NCI-H1694 treated with DMSO at 0.1 percent for 48 hours (cell line): ENCODE data around the gene SYCP2.
"Not testable (repeated sequence)": the region's sequence is repeated elsewhere in the genome, so short reads cannot be mapped to it uniquely, and the experiment has no call there.

Experiments
- DNase-seq: peaks from one replicate; lab custom pipeline; 2025; lab: John Stamatoyannopoulos, UW

The SYCP2 gene, protein sequence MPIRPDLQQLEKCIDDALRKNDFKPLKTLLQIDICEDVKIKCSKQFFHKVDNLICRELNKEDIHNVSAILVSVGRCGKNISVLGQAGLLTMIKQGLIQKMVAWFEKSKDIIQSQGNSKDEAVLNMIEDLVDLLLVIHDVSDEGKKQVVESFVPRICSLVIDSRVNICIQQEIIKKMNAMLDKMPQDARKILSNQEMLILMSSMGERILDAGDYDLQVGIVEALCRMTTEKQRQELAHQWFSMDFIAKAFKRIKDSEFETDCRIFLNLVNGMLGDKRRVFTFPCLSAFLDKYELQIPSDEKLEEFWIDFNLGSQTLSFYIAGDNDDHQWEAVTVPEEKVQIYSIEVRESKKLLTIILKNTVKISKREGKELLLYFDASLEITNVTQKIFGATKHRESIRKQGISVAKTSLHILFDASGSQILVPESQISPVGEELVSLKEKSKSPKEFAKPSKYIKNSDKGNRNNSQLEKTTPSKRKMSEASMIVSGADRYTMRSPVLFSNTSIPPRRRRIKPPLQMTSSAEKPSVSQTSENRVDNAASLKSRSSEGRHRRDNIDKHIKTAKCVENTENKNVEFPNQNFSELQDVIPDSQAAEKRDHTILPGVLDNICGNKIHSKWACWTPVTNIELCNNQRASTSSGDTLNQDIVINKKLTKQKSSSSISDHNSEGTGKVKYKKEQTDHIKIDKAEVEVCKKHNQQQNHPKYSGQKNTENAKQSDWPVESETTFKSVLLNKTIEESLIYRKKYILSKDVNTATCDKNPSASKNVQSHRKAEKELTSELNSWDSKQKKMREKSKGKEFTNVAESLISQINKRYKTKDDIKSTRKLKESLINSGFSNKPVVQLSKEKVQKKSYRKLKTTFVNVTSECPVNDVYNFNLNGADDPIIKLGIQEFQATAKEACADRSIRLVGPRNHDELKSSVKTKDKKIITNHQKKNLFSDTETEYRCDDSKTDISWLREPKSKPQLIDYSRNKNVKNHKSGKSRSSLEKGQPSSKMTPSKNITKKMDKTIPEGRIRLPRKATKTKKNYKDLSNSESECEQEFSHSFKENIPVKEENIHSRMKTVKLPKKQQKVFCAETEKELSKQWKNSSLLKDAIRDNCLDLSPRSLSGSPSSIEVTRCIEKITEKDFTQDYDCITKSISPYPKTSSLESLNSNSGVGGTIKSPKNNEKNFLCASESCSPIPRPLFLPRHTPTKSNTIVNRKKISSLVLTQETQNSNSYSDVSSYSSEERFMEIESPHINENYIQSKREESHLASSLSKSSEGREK (N-terminal part only)

DNA sequence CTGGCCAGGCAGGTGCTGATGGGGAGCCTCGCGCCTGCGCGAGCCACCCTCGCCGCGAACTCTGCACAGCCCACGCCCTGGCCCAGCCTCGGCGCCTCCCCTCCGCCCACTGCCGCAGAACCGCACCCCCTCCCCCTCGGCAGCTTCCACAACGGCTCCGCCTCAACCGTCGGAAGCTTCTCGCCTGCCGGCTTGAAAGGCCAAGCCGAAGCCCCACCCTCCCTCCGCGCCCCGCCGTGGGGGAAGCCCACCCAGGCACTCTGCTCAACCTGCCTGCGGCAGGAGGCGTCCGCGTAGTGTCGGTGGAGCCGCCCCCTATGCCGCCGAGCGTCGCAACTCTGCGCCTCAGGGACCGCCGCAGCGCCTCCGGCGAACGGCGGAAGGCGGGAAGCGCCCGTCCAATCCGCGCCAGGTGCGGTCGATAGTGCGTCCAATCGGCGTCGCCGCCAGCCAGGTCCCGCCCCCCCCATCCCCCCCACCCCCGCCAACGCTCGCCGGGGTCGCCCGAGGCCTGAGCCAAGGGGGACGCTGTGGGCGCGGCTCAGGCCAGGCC, at the start of gene SYCP2:
Gene SYCP2, minus strand, starts transcription at position 342 of the 553 bp plus-strand sequence. CDS start 11,224 bp downstream, outside the sequence.
- no peak for DNase-seq

GRCh38 chr20:59983076-59983475, 49.6 kb upstream of the SYCP2 start:
- no peak for DNase-seq

GRCh38 chr20:59977086-59977485, 43.6 kb upstream of the SYCP2 start:
- no peak for DNase-seq

DNA sequence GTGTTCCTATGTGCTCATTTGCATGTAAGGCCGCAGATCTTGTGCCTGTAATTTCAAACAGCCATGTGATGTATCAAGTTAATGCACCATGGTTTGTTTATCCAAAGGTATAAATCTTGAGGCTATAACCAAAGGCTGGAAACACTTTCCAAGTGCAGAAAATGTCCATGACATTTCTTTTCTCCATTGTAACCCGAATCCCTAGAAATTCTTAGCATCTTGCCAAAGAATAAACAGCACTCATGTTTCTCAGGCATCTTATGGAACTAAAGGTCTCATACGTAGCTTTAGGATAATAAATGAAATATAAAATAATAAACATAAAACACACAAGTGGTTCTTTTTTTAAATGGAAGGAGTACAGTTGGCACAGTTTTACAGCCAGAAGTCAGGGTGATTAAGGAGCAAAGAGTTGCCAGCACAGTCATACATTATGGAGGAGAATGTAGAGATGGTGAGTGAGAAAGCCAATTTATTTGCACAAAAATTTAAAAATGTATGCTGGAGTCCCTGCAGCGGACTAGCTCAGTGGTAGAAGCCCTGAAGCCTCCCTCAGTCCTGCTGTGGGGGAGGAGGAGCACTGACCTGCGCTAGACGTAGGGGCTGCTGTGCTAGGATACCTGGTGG, 42.8 kb upstream of the SYCP2 start:
- no peak for DNase-seq

- DNase-seq = no peak
Measured at GRCh38 chr20:59972037-59972801, 38.8 kb upstream of the SYCP2 start.

GRCh38 chr20:59971428-59971827, 38.0 kb upstream of the SYCP2 start:
- no peak for DNase-seq

- DNase-seq = no peak
Measured at GRCh38 chr20:59966428-59966827, 33.0 kb upstream of the SYCP2 start.

DNA sequence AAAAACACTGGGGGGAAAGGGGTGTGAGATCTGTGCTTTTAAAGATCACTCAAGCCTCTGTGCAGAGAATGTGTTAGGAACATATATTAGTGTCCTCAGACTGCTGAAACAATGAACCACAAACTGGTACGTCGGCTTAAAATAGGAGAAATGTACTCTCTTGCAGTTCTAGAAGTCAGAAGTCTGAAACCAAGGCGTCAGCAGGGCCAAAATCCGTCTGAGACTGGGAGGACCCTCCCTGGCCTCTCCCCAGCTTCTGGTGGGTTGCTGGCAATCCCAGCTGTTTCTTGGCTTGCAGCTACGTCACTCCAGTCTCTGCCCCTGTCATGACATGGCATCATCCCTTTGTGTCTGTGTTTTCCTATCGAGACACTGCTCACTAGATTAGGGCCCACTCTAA, 28.7 kb upstream of the SYCP2 start:
- DNase-seq = no peak

DNA sequence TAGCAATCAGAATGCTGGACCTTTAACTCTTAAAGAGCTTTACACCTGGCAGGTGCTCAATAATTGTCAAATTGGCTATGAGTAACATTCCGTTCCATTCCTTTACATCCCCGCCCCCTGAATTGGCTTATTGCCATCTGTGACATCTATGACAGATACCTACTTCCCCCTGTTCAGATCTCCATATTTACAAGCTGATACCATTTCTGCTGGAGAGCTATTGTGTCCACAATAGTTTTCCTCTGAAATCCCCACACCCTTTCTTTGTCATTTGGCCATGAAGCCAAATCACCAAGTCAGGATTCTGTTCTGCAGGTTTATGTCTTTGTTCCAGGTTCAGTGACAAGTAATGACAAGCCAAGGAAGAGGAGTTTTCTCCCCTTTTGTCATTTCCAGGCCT, 28.0 kb upstream of the SYCP2 start:
- DNase-seq = no peak

DNA sequence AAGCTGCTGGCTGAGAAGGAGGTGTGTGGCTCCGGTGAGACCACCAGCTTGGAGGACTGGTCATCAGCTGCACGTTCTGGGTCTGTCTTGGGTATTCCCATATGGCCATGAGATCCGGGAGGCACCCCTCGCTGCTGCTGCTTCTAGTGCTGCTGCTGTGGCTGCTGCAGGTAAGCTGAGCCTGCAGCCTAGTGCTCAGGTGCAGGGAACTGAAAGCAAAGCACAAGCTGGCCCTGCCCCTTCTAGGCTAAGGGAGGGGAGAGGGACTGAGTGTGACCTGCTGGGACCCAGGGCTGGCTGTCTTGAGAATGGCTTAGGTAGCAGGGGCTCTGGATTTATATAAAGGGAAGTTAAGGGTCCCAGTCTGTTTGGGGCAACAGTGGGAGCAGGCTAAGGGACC, 25.2 kb upstream of the SYCP2 start:
- DNase-seq = no peak

DNA sequence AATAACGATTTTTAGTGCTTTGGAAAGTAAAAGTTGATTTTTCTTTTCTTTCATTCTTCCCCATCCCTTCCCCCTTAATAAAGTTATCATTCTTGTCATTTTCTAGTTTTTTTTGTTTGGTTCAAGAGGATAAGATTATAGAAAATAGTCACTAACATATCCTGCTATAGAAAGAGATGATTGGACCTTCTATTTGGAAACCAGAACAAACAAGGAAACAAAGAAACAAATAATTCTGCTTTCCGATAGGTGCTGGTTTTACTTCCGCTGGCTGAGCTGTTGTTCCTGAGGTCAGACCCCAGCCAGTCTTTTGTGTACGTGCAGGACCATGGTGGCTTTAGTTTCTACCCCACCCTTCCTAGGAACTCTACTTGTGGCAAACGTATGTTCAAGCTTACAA, 24.7 kb upstream of the SYCP2 start, which contains the start of gene CDH26:
Gene CDH26, plus strand, starts transcription at position 301 of the 400 bp plus-strand sequence. CDS start 304 bp downstream, outside the sequence.
- no peak for DNase-seq

GRCh38 chr20:59957568-59957967, 24.1 kb upstream of the SYCP2 start:
- not testable (repeated sequence) for DNase-seq

DNA sequence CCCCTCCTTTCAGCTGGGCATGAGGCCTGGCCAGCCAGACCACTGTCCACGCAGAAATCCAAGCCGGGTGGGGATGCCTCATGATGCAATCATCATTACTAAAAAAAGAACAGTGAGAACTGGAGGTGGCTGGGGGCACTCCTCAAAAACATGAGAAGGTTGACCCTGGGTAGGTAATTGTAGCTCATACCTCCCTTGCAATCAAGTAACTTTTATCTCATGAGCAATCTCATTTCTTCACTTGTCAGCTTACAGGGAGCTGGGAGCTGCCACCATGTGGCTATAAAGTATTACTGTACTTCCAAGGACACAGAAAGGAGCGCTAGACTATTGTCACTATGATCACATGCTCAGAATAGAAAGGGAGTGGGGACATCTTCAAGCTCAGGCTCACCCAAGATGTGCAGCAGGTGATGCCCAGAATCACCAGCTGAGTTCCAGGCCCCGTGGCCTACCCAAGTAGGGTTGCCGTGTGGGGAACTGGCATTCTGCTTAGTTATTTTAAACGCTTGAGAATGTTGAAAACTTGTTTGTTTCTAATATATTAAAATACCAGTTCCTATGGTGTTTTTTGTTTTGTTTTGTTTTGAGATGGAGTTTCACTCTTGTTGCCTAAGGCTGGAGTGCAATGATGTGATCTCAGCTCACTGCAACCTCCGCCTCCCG, 21.8 kb upstream of the SYCP2 start:
- DNase-seq = no peak

- DNase-seq = no peak
Measured at GRCh38 chr20:59954718-59955117, 21.3 kb upstream of the SYCP2 start.

DNA sequence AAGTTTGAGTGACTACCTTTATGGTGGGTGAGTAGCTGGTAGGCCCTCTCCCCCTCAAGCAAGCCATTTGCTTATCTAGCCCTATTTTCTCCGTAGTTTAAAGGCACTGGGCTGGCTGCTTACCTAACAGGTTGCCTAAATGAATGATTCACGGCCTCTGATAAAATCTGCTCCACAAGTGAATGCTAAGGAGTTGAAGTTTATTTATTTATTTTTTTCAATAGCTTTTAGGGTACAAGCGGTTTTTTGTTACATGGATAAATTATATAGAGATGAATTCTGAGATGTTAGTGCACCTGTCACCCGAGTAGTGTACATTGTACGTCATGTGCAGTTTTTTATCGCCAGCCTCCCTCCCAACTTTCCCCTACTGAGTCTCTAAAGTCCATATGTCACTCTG, 16.5 kb upstream of the SYCP2 start:
- no peak for DNase-seq

- no peak for DNase-seq
Measured at GRCh38 chr20:59948828-59949720, 15.6 kb upstream of the SYCP2 start.

- DNase-seq = no peak
Measured at GRCh38 chr20:59948212-59948611, 14.8 kb upstream of the SYCP2 start.

GRCh38 chr20:59947376-59947775, 13.9 kb upstream of the SYCP2 start:
- no peak for DNase-seq

DNA sequence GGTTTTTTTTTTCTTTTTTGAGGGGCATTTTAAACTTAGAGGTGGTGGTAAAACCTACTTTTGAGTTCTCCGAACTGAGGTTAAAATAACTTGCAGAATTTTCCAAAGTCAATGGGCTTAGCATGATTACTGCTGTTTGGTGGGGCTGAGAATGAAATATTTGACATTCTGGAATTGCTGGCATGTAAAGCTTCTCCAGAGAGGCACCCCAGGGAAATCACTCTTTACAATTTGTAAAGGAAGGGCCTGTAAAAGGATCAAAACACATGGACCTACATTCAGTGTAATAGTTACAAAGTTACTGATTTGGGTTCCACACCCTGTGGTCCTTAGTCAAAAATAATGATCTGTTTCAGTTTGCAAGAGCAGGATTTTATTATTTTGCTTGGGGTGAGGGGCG, 12.3 kb upstream of the SYCP2 start:
- DNase-seq = no peak
